ENCODE results near the gene RPS18. TPM values are rescaled to one million over a fixed set of nuclear protein-coding genes. Genes with fewer than 3 reads are reported as not detected.
A peak's percentile ranks its signal among the peaks of the same experiment; 100 is the strongest.

Gene RPS18
- total RNA-seq, 4 donors from 2014 or later: 4,043 to 6,696 (median 6,204) TPM

DNA sequence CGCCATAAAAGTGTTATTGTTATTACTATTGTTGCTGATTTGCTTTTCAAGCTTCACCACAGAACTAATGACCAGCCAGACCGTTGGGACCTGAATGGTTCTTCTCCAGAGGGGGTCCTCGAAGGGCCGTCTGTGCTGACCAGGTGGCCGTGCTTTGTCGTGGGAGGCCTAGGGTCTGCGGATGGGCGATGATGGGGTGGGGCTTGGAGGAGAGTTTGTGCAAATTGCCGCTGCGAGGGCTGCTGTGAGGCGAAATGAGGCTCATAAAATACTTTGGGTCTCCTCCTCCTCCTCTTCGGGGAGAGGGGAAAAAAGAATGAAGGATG, 51.7 kb downstream of the RPS18 start:
- TF ChIP-seq POLR2A (IDR thresholded peaks at IDR 0.05) (no peak), CTCF (IDR thresholded peaks at IDR 0.05) (no peak)
- 1 to 2% methylated on average over 12 of the region's 12 CpGs for WGBS, 2 donors
- H3K4me3 ChIP-seq (ENCODE audit: low read depth, poor library complexity, severe bottlenecking): peak overlapping the region; percentile 26
- no peak for DNase-seq (ENCODE audit: low spot score in 2 of 2)
- intact Hi-C loops (cut with DNase I; ENCODE audit: low total_unique reads): no loop called here

DNA sequence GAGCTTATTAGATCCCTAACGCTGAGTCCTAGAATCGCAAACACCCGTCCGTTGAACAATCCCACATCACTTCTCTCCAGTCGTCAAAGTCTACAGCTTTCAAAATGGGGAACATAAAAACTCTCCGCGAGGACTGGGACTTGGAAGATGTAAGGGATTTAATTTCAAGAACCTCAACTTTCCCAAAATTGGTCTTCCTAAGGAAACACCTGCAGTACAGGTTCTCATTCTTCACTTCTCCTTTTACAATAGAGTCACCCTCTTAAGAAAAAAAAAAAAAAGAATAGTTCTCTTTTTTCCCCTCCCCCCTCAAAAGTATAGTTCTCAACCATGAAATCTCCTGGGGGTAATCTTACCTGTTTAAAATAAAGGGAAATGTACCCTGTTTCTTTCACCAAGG, 52.2 kb downstream of the RPS18 start:
- no peak overlapping the region for H3K4me3 ChIP-seq (ENCODE audit: low read depth, poor library complexity, severe bottlenecking)
- no peak for DNase-seq (ENCODE audit: low spot score in 2 of 2)
- TF ChIP-seq POLR2A (IDR thresholded peaks at IDR 0.05): no peak
- no peak for TF ChIP-seq CTCF (IDR thresholded peaks at IDR 0.05)
- intact Hi-C loops (cut with DNase I; ENCODE audit: low total_unique reads): no loop called here
- 18 to 33% methylated on average over 7 of the region's 7 CpGs for WGBS, 2 donors

Small RNA genes within 50 kb of the gene (microRNA-seq; reads per million reads assigned to microRNA genes)
- gene MIR6834 (ENCODE audit: borderline number of aligned reads in 1 of 2, borderline replicate concordance in 2 of 2): 0 reads per million in 2 donors
- 0 to 0.57 reads per million in 2 donors for gene MIR6873 (ENCODE audit: borderline number of aligned reads in 1 of 2, borderline replicate concordance in 2 of 2)

Other genes starting within 250 kb of the RPS18 start
- gene HLA-DPA1, start 198.4 kb upstream of the RPS18 start, total RNA-seq: 100 to 1,000 TPM in 2 of 4 donors, 10 to 100 TPM in 2; 57.1 to 127 (median 96.8) TPM
- gene HLA-DPB1, start 196.1 kb upstream of the RPS18 start, total RNA-seq: 10 to 100 TPM; 48.1 to 84.0 (median 63.3) TPM
- under 1 TPM; 0.16 to 0.30 (median 0.28) TPM for gene COL11A2, start 79.6 kb upstream of the RPS18 start, total RNA-seq
- 10 to 100 TPM; 17.8 to 27.3 (median 24.9) TPM for gene RXRB, start 71.4 kb upstream of the RPS18 start, total RNA-seq
- 10 to 100 TPM; 35.4 to 52.7 (median 39.1) TPM for gene SLC39A7, start 71.2 kb upstream of the RPS18 start, total RNA-seq
- gene HSD17B8, start 67.4 kb upstream of the RPS18 start, total RNA-seq: 10 to 100 TPM; 39.3 to 49.5 (median 41.8) TPM
- 10 to 100 TPM; 10.0 to 22.1 (median 13.7) TPM for gene RING1, start 63.6 kb upstream of the RPS18 start, total RNA-seq
- gene VPS52, start 199 bp upstream of the RPS18 start, total RNA-seq: 10 to 100 TPM; 33.3 to 51.0 (median 44.4) TPM
- 10 to 100 TPM; 24.8 to 31.0 (median 26.3) TPM for gene B3GALT4, start 5.0 kb downstream of the RPS18 start, total RNA-seq
- 10 to 100 TPM; 38.4 to 57.2 (median 47.0) TPM for gene WDR46, start 17.2 kb downstream of the RPS18 start, total RNA-seq
- 10 to 100 TPM; 22.6 to 36.3 (median 35.3) TPM for gene PFDN6, start 17.5 kb downstream of the RPS18 start, total RNA-seq
- gene RGL2, start 26.9 kb downstream of the RPS18 start, total RNA-seq: 10 to 100 TPM; 79.7 to 95.3 (median 84.4) TPM
- 100 to 1,000 TPM in 1 of 4 donors, 10 to 100 TPM in 3; 80.3 to 122 (median 92.0) TPM for gene TAPBP, start 42.0 kb downstream of the RPS18 start, total RNA-seq
- 10 to 100 TPM; 25.0 to 53.7 (median 35.8) TPM for gene ZBTB22, start 45.7 kb downstream of the RPS18 start, total RNA-seq
- 10 to 100 TPM; 41.2 to 45.4 (median 43.3) TPM for gene DAXX, start 50.9 kb downstream of the RPS18 start, total RNA-seq
- gene KIFC1, start 119.7 kb downstream of the RPS18 start, total RNA-seq: 10 to 100 TPM in 1 of 4 donors, 1 to 10 TPM in 3; 4.1 to 14.6 (median 9.3) TPM
- gene PHF1, start 138.9 kb downstream of the RPS18 start, total RNA-seq: 10 to 100 TPM; 40.9 to 73.0 (median 64.8) TPM
- 100 to 1,000 TPM in 3 of 4 donors, 10 to 100 TPM in 1; 96.5 to 162 (median 153) TPM for gene CUTA, start 146.0 kb downstream of the RPS18 start, total RNA-seq
- gene SYNGAP1, start 148.0 kb downstream of the RPS18 start, total RNA-seq: 10 to 100 TPM in 2 of 4 donors, 1 to 10 TPM in 2; 7.5 to 21.1 (median 9.4) TPM
- gene ZBTB9, start 182.5 kb downstream of the RPS18 start, total RNA-seq: 1 to 10 TPM; 4.0 to 5.4 (median 4.6) TPM